Activated effector memory CD4-positive, alpha-beta T cell treated with Interleukin-2 at 50 U/mL for 16 hours (primary cell): ENCODE measurements around the gene RUNX3.
A peak's percentile ranks its signal among the peaks of the same experiment; 100 is the strongest.

ENCODE experiments used
- DNase-seq: peaks from one replicate; pipeline ENCODE4 v3.0.0-alpha.2; 2020

The RUNX3 gene

DNA sequence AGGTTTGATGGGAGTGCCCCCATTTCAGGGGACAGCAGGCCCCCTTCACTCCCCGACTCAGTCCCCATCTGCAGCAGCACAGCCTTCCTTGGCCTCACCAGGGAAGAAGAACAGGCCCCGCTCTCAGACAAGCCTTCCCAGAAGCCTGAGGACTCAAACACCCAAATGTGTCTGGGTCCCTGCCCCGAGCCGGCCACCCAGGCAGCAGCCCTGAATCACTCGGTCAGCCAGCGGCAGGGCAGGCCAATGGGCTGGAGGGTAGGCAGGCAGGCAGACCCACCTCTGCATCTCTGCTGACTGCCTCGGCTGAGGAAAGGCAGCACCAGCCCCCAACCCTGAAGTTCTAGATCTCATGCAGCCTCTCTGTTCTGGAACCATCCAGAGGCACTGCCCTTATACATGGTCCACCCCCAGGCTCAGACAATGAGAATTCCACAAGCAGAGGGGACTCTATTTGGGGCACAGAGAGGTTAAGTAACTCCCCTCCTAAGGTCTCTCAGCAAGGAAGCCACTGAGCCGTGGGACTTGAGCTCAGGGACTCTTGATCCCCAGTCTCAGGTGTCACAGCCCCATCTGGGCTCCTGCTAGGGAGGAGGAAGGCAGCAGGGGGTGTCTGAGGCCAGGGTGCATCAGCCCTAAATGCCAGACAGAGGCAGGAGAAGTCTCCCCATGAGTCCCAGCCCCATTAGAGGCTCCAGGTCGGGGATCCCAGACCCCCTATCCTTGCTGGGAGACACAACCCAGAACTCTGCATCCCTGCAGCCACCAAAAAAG is 33.2 kb upstream of the RUNX3 start:
- peak; percentile 26 for DNase-seq

- no peak for DNase-seq
These were observed 32.1 kb upstream of the RUNX3 start for GRCh38 chr1:24961961-24962861.

DNA sequence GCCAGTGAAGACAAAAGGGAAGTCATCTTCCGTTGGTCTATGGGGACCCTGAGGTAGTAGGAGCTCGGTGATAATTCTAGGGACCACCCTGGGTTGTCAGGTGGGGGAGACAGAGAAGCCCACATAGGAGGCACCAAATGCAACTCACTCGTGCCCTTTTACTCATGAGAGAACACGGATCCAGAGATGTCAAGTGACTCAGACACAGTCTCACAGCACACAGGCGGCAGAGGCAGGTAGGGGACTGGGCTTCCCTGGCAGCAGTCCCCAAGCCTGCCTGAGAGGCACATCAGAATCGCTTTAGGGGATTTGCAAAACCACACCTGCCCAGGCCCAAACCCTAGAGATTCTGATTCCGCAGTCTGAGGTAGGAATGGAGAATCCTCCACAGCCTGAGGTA is 31.3 kb upstream of the RUNX3 start:
- no peak for DNase-seq

DNA sequence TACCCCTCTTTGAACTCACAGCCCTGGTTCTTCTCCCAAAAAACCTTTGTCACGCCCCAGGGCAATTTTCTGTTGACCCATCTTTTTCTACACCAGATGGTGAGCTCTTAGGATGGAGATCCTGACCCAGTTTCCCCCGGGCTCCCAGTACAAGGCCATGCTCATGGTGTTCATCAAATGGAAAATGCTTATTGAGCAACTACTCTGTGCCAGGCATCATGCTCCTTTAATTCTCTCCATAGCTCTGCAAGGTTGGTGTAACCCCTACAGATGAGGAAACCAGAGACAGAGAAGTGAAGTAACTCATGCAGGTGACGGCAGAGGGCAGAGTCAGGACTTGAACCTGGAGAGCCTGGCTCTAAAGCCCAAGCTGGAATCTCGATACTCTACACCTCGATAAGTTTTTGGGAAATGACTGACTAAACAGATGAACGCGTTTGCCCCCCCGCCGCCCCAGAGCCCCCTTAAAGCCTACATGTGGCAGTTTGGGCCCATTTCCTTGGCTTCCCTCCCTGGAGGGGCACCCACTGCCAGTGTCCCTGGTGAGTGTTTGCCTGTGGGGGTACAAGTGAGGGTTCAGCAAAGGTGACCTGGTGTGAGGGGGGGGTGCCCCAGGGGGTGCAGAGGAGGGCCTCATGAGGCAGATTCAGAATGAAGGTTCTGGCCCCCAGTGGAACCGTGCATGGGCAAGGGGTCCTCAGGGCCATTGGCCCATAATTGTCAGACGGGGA is 30.2 kb upstream of the RUNX3 start:
- no peak for DNase-seq

DNA sequence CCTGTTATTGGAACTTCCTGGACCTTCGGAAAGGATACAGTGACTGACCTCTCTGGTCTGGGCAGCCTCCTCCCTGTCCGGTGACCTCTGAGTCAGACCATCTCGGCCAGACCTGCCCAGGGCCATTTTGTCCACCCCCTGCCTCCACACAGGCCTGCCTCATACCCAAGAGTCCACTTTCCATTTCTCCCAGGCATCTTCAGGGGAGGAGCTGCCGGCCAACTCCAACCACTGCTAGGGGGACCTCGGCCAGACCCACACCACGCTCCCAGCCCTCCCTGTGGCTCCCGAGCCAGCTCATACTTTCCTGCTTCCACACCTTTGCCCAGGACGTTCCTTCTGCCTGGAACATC is 29.5 kb upstream of the RUNX3 start:
- DNase-seq = no peak

GRCh38 chr1:24958766-24959622 is 28.9 kb upstream of the RUNX3 start:
- no peak for DNase-seq

- no peak for DNase-seq
These were observed 28.0 kb upstream of the RUNX3 start for GRCh38 chr1:24957808-24958752.

DNA sequence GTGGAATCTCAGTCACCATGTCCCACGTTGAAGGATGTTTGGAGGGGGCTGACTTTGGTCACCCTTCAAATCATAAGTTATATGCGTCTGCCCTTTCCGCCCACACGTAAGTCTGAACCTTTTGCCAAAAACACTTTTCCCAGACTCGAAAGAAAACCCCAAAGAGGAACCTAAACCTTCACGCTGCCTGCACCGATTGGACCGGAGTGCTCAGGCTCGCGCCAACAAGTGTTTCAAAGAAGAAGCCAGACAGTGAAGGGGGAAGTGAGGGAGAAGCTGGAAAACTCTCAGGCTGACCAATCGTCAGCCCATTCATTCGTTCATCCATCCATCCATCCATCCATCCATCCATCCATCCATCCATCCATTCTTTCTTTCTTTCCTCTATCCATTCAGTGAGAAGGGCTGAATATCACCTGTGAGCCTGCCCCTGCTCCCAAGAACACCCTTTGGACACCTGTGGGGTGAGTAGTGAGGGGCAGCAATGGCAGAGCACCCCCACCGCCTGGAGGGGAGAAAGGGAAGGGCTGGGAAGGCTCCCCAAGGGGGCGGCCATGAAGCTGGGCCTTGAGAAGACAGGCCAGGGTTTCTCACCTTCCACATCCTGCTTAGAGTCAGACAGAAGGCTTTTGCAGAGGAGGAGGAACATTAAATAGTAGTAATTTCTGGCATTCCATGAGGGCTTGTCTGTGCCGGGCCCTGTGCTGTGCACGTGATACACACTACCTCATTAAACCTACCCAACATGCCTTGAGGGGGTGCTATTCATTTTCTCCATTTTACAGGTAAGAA is 27.1 kb upstream of the RUNX3 start:
- no peak for DNase-seq

- no peak for DNase-seq
These were observed 25.8 kb upstream of the RUNX3 start for GRCh38 chr1:24955779-24956365.

DNA sequence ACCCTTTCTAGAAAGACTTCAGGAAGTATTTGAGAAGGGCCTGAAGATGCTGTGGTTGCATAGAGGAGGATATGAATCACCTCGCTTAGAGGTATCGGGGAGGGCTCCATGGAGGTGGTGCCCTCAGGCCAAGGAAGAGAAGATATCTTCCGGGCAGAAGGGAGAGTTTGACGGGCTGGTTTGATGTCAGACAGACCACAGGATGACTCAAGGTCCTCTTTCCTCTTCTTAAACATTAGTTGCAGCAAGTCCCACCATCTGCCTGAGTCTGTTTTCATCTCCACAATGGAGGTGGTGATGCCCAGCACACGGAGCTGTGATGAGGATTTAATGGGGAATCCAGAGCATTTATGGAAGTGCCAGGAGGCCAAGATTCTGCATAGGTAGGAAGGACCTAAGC is 25.1 kb upstream of the RUNX3 start:
- peak; percentile 62 for DNase-seq

DNA sequence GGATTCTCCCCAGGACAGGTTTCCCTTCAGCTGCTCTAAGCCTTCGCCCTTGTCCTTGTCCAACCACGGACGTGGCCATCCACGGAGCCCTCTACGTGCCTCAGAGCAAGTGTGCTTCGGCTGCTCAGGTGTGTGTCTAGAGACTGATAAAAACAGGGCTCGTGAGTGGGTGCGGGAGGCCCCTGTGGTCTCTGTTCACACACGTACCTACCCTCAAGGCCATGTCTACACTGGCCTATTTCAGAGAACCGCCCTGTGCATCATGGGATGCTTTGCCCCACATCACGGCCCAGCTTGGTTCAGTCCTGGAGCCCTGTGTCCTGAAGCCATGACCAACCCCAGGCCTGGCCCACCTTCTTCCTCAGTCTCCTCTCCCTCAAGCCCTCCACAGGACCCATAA is 24.6 kb upstream of the RUNX3 start:
- DNase-seq = no peak

GRCh38 chr1:24954022-24954421 is 23.9 kb upstream of the RUNX3 start:
- no peak for DNase-seq

- no peak for DNase-seq
These were observed 22.4 kb upstream of the RUNX3 start for GRCh38 chr1:24952413-24952841.

DNA sequence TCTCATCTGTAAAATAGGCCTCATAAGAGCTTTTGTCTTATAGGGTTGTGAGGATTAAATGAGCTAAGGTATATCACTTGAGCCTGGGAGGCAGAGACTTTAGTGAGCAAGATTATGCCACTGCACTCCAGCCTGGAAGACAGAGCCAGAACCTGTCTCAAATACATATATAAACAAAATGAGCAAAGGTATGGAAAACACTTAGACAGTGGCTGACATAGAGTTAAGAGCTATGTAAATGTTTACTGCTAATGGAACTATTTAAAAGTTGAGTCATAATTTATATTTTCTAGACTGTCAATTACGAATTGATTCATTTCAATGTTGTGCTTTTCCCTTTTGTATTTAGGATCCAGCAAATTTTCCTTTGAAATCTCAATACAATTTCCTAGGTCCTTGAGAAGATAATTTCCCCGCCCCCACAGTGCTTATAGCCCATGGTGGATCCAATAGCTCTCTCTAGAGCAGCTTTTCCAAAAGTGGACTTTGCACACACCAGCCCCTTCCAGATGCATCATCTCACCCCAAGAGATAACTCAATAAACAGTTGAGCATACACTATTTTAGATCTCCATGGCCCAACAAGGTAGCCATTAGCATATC is 21.8 kb upstream of the RUNX3 start:
- DNase-seq = no peak

- no peak for DNase-seq
These were observed 21.3 kb upstream of the RUNX3 start for GRCh38 chr1:24951337-24951736.

DNA sequence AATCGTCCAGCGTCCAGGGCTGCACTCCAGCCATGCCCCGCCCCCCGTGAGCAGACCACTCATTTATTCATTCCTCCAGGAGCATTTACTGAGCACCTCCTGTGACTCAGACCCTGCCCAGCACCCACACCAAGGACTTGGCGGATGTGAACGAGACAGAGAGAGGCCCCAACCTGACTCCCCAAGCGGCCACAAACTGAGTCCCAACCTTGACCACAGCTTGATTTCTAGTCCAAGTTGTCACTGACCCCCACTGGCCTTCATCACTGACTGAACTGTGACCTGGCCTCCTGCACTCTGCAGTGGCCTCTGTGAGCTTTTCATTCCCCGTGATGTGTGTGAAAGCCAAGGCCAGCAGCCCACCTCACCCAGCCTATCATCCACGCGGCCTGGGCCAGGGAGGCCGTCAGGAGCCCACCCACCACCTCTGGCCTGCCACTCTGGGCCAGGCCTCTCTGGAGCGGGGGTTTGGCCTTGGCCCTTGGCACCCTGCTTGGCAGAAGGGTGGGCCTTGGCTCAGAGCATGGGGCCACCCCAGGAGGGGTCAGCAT is 19.3 kb upstream of the RUNX3 start:
- no peak for DNase-seq

- no peak for DNase-seq
These were observed 18.2 kb upstream of the RUNX3 start for GRCh38 chr1:24948079-24948827.

DNA sequence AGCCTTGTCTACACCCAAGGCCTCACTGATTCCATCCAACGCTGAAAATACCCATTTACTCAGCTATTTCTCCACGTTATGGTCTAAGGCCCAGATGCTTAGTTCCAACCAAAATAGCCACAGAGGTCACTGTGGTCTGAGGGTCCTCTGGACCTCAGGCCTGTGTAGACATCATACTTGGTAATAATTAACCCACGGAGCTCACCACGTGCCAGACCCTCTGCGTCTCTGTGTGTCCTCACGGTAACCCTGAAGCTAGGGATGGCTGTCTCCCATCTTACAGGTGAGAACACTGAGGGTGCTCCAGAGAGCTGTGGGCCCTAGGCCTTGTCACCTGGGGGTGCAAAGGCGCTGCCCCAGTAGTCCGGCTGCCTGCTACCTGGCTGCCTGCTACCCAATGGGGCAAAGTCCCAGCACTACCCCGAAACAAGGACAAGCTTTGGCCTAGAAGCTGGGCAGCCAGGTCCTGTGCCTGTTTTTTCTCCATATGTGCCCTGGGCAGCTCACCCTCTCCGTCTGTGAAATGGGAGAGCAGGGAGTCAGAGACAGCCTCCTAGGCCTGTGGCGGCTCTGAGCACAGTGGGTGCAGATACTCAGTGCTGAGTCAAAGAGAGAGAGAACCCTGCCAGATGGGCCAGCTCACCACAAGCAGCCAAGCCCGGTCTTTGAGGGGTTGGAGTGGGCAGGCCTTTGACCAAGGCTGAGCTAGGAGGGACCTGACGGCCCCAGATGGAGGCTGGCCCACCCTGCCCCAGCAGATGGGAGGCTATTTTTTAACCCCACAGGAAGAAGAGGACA is 17.0 kb upstream of the RUNX3 start:
- no peak for DNase-seq
